ENCODE measurements around the gene CBLN3.

DNA sequence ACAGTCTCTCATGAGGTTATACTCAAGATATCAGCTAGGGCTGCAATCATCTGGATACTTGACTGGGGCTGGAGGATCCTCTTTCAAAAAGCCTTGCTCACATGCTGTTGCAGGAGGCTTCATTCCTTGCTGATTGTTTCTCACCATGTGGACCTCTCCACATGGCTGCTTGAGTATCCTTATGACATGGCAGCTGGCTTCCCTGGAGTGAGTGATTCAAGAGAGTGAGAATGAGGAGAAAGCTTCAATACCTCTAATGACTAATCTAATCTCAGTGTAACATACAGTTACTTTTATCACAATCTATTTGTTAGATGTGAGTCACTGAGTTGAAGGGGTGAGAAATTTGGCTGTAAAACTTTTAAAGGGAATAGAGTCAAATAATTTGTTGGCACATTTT, 27.5 kb upstream of the CBLN3 start:
- no peak for TF ChIP-seq EP300 (IDR thresholded peaks at IDR 0.05)
- TF ChIP-seq, protein P1, sequence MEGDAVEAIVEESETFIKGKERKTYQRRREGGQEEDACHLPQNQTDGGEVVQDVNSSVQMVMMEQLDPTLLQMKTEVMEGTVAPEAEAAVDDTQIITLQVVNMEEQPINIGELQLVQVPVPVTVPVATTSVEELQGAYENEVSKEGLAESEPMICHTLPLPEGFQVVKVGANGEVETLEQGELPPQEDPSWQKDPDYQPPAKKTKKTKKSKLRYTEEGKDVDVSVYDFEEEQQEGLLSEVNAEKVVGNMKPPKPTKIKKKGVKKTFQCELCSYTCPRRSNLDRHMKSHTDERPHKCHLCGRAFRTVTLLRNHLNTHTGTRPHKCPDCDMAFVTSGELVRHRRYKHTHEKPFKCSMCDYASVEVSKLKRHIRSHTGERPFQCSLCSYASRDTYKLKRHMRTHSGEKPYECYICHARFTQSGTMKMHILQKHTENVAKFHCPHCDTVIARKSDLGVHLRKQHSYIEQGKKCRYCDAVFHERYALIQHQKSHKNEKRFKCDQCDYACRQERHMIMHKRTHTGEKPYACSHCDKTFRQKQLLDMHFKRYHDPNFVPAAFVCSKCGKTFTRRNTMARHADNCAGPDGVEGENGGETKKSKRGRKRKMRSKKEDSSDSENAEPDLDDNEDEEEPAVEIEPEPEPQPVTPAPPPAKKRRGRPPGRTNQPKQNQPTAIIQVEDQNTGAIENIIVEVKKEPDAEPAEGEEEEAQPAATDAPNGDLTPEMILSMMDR (IDR thresholded peaks at IDR 0.05), result no peak
- no peak for TF ChIP-seq POLR2AphosphoS5 (IDR thresholded peaks at IDR 0.05)
- no peak for TF ChIP-seq POLR2A (IDR thresholded peaks at IDR 0.05)
